ENCODE measurements around the gene STXBP5. TPM values are rescaled to one million over a fixed set of nuclear protein-coding genes. Genes with fewer than 3 reads are reported as not detected.
"Not testable (repeated sequence)": the region's sequence is repeated elsewhere in the genome, so short reads cannot be mapped to it uniquely, and the experiment has no call there.

The STXBP5 gene
- total and polyA plus RNA-seq, 2 experiments from 2014 or later, result 11.1 to 30.3 TPM

GRCh38 chr6:147246853-147247635 lies 42.8 kb downstream of the STXBP5 start:
- WGBS (ENCODE audit: low lambda C conversion rate, missing lambda C conversion rate), result 97% methylated on average over 5 of the region's 5 CpGs
- no peak for DNase-seq (ENCODE audit: low spot score)
- Histone ChIP-seq H3K27ac (no peak overlapping the region), H3K4me3 (no peak overlapping the region), H3K9me3 (ENCODE audit: low read depth) (no peaks in the 10 kb centered on the region), H3K4me1 (ENCODE audit: insufficient read depth) (no peaks in the 10 kb centered on the region), H3K36me3 (replicated peaks; ENCODE audit: insufficient read depth, low read depth) (no peaks in the 10 kb centered on the region), H3K4me2 (no peak overlapping the region), H3K9me2 (replicated peaks; ENCODE audit: insufficient read depth) (no peaks in the 10 kb centered on the region), H3K79me2 (no peaks in the 10 kb centered on the region), H3K27me3 (no peaks in the 10 kb centered on the region), H2AFZ (no peak overlapping the region), H4K20me1 (ENCODE audit: insufficient read depth, poor library complexity, severe bottlenecking) (no peaks in the 10 kb centered on the region)
- TF ChIP-seq CTCF (IDR thresholded peaks at IDR 0.05; ENCODE audit: poor library complexity) (no peak), EZH2phosphoT487 (IDR thresholded peaks at IDR 0.05; ENCODE audit: low read depth, severe bottlenecking, unreplicated experiment) (no peak), EZH2 (IDR thresholded peaks at IDR 0.05; ENCODE audit: borderline replicate concordance) (no peak)

- H3K27me3 ChIP-seq, result no peaks in the 10 kb centered on the region
- no peaks in the 10 kb centered on the region for H3K9me2 ChIP-seq (replicated peaks; ENCODE audit: insufficient read depth)
- DNase-seq (ENCODE audit: low spot score), result no peak
- TF ChIP-seq EZH2phosphoT487 (IDR thresholded peaks at IDR 0.05; ENCODE audit: low read depth, severe bottlenecking, unreplicated experiment), result no peak
- TF ChIP-seq CTCF (IDR thresholded peaks at IDR 0.05; ENCODE audit: poor library complexity), result no peak
- TF ChIP-seq EZH2 (IDR thresholded peaks at IDR 0.05; ENCODE audit: borderline replicate concordance), result no peak
- no peak overlapping the region for H3K4me2 ChIP-seq
- H3K9me3 ChIP-seq (ENCODE audit: low read depth), result no peaks in the 10 kb centered on the region
- H3K27ac ChIP-seq, result no peak overlapping the region
- H3K36me3 ChIP-seq (replicated peaks; ENCODE audit: insufficient read depth, low read depth), result no peaks in the 10 kb centered on the region
- no peaks in the 10 kb centered on the region for H3K4me1 ChIP-seq (ENCODE audit: insufficient read depth)
- no peak overlapping the region for H2AFZ ChIP-seq
- no peaks in the 10 kb centered on the region for H4K20me1 ChIP-seq (ENCODE audit: insufficient read depth, poor library complexity, severe bottlenecking)
- no peak overlapping the region for H3K4me3 ChIP-seq
- 84% methylated on average over 1 of the region's 1 CpG for WGBS (ENCODE audit: low lambda C conversion rate, missing lambda C conversion rate)
- H3K79me2 ChIP-seq, result no peaks in the 10 kb centered on the region
These were observed 44.6 kb downstream of the STXBP5 start for GRCh38 chr6:147248859-147249258.

GRCh38 chr6:147251072-147251471 lies 46.9 kb downstream of the STXBP5 start:
- no peak overlapping the region for H2AFZ ChIP-seq
- H3K79me2 ChIP-seq, result no peaks in the 10 kb centered on the region
- no peaks in the 10 kb centered on the region for H3K36me3 ChIP-seq (replicated peaks; ENCODE audit: insufficient read depth, low read depth)
- DNase-seq (ENCODE audit: low spot score), result no peak
- H3K9me3 ChIP-seq (ENCODE audit: low read depth), result no peaks in the 10 kb centered on the region
- no peaks in the 10 kb centered on the region for H3K27me3 ChIP-seq
- no peak overlapping the region for H3K4me3 ChIP-seq
- no peaks in the 10 kb centered on the region for H3K9me2 ChIP-seq (replicated peaks; ENCODE audit: insufficient read depth)
- H3K4me1 ChIP-seq (ENCODE audit: insufficient read depth), result no peaks in the 10 kb centered on the region
- no peak overlapping the region for H3K27ac ChIP-seq
- H4K20me1 ChIP-seq (ENCODE audit: insufficient read depth, poor library complexity, severe bottlenecking), result no peaks in the 10 kb centered on the region
- no peak overlapping the region for H3K4me2 ChIP-seq
- WGBS (ENCODE audit: low lambda C conversion rate, missing lambda C conversion rate), result 98% methylated on average over 16 of the region's 16 CpGs
- TF ChIP-seq EZH2phosphoT487 (IDR thresholded peaks at IDR 0.05; ENCODE audit: low read depth, severe bottlenecking, unreplicated experiment) (no peak), CTCF (IDR thresholded peaks at IDR 0.05; ENCODE audit: poor library complexity) (no peak), EZH2 (IDR thresholded peaks at IDR 0.05; ENCODE audit: borderline replicate concordance) (no peak)

GRCh38 chr6:147254929-147255473 lies 50.8 kb downstream of the STXBP5 start:
- H2AFZ ChIP-seq, H3K4me3 ChIP-seq: not testable (repeated sequence)
- 98% methylated on average over 6 of the region's 6 CpGs for WGBS (ENCODE audit: low lambda C conversion rate, missing lambda C conversion rate)

More at GRCh38 chr6:147254929-147255473, 50.8 kb downstream of the STXBP5 start:
- H3K27me3 ChIP-seq; H3K9me3 ChIP-seq (ENCODE audit: low read depth); H3K36me3 ChIP-seq (replicated peaks; ENCODE audit: insufficient read depth, low read depth); H4K20me1 ChIP-seq (ENCODE audit: insufficient read depth, poor library complexity, severe bottlenecking); H3K4me1 ChIP-seq (ENCODE audit: insufficient read depth); H3K79me2 ChIP-seq; H3K4me2 ChIP-seq; H3K9me2 ChIP-seq (replicated peaks; ENCODE audit: insufficient read depth); DNase-seq (ENCODE audit: low spot score); H3K27ac ChIP-seq: not testable (repeated sequence)

All from hepatocyte (in vitro differentiated cells).